LNCaP clone FGC (cell line): Measurements from ENCODE around the gene ZNF451.

Experiments used
- DNase-seq: peaks from one replicate; pipeline ENCODE4 v3.0.0-alpha.2; 2011; ENCODE audit warnings: low read depth
- H3K4me3 ChIP-seq: 2 replicates; pipeline ENCODE4 v1.5.1; 2011; ENCODE audit warnings: mild to moderate bottlenecking, low read depth, low read length, control low read depth
- TF ChIP-seq, protein P1 (sequence below): IDR thresholded peaks from 2 replicates; pipeline ENCODE4 v1.5.1; 2012; ENCODE audit warnings: mild to moderate bottlenecking; ENCODE audit not compliant: control insufficient read depth, insufficient read depth; ENCODE audit errors: extremely low read depth

The ZNF451 gene

DNA sequence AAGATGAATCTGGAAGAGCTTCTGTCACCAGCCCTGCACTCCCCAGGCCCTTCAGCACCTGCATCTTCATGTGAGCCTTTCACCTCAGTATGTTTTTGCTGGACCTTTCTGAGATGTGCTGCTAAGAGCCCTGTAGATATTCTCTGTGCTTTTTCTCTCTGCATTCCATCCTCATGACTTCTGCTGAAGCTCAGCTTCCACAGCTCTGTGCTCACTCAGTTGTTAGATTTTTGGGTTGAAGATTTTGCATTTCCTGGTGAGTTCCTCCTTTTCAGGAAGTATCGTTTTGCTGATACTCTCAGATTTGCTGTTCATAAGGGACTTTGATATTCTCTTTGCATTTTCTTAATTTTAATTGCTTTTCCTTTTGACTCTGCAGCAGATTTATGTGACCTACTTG is 25.2 kb upstream of the ZNF451 start:
- TF ChIP-seq, protein P1, sequence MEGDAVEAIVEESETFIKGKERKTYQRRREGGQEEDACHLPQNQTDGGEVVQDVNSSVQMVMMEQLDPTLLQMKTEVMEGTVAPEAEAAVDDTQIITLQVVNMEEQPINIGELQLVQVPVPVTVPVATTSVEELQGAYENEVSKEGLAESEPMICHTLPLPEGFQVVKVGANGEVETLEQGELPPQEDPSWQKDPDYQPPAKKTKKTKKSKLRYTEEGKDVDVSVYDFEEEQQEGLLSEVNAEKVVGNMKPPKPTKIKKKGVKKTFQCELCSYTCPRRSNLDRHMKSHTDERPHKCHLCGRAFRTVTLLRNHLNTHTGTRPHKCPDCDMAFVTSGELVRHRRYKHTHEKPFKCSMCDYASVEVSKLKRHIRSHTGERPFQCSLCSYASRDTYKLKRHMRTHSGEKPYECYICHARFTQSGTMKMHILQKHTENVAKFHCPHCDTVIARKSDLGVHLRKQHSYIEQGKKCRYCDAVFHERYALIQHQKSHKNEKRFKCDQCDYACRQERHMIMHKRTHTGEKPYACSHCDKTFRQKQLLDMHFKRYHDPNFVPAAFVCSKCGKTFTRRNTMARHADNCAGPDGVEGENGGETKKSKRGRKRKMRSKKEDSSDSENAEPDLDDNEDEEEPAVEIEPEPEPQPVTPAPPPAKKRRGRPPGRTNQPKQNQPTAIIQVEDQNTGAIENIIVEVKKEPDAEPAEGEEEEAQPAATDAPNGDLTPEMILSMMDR, result no peak
- no peak for DNase-seq
- H3K4me3 ChIP-seq, result no peak overlapping the region

DNA sequence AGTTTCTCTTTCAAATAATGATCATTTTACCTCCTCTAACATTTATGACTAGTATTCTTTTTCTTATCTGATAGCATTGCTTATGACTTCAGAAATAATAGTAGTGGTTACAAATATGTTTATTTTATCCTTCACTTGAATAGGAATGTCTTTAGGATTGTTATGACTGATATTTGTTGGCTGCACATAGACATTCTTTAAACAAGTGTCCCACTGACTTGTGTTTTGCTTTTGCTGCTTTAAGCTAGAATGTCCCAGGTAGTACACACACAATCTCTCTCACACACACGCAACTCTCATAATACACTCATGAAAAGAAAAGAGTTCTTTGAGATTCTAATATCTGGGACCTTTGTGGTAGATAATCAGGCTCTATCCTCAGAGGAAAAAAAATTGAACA is 21.9 kb upstream of the ZNF451 start:
- TF ChIP-seq, protein P1, result no peak
- DNase-seq, result no peak
- H3K4me3 ChIP-seq, result no peak overlapping the region

DNA sequence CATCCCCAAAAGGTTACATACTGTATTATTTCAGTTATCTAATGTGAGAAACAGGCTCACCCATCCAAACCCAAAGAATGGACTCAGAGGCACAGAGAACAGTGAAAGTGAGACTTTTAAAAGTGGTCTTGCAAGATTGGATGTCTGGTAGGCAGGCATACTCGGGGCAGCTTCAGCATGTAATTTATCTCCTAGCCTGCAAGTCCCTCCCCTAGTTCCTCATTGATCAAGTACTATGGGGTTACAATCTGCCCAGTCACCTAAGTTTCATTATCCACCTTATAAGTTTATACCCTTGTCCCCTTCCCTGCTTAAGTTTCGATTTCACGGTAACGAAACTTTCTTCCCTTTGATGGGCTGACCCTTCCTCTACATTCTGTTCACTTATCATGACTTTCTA is 20.8 kb upstream of the ZNF451 start:
- TF ChIP-seq, protein P1, result no peak
- DNase-seq, result no peak
- H3K4me3 ChIP-seq, result no peak overlapping the region

DNA sequence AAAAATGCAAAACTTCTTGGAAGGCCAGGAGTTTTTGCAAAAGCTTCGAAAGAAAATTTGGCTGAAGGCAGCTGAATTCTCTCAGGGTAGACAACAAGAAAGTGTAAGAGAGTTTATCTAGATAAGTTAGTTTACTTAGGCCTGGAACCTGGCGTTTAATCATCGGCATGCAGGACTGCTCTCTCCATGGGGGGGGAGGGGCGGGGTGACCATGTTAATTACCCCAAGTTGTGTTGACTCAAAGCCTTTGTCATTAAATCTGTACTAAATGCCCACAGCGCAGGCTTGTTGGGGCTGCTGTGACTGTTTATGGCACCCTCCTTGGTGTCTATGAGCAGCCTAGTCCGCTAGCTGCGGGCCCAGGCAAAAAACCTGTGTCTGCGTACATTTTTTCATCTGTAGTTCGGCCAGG is 20.1 kb upstream of the ZNF451 start:
- no peak for DNase-seq
- no peak overlapping the region for H3K4me3 ChIP-seq
- TF ChIP-seq, protein P1, result no peak

DNA sequence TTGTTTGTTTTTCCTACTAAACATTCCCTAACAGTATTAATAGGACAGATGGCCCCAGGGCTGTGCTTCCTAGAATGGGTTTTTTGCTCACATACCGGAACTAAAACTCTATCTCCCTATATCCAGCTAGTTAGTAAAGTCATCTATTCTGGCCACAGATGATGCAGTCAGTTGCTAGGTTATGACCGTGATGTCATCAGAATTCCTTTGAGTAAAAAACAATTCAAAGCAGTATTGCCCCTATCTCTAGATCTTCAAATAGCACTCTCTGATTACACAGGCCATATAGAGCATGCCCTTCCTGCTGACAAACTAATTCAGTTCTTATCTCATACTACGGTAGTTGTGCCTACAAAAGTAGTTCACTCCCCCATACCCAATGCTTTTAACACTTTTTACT is 17.9 kb upstream of the ZNF451 start:
- H3K4me3 ChIP-seq, result no peak overlapping the region
- no peak for DNase-seq
- TF ChIP-seq, protein P1, result no peak

DNA sequence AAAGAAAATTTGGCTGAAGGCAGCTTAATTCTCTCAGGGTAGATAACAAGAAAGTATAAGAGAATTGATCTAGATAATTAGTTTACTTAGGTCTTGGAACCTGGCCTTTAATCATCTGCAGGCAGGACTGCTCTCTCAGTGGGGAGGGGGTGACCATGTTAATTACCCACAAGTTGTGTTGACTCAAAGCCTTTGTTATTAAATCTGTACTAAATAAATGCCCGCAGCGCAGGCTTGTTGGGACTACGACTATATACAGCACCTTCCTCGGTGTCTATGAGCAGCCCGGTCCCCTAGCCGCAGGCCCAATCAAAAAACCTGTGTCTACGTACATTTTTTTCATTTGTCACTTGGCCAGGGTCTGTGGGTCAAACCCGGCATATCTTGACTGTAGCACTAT is 15.6 kb upstream of the ZNF451 start:
- TF ChIP-seq, protein P1, result no peak
- no peak overlapping the region for H3K4me3 ChIP-seq
- DNase-seq, result no peak

DNA sequence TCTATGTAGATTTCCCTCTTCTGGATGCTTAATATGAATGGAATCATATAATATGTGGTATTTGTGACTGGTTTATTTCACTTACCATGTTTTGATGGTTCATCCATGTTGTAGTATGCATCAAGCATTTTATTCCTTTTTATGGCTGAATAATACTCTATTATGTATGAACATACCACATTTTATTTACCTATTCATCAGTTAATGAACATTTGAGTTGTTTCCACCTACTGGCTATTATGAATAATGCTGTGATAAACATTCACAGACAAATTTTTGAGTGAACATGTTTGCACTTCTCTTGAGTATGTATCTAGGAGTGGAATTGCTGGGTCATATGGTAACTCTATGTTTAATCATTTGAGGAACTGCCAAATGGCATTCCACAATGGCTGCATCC is 14.9 kb upstream of the ZNF451 start:
- no peak for DNase-seq
- TF ChIP-seq, protein P1, result no peak
- H3K4me3 ChIP-seq, result no peak overlapping the region
